Effector memory CD4-positive, alpha-beta T cell (primary cell): ENCODE results near the gene PRR5L.

Experiments used
- DNase-seq, 3 donors: peaks; one replicate each; pipeline ENCODE4 v3.0.0-alpha.2; 2020
- H3K27ac ChIP-seq: 2 replicates; pipeline ENCODE4 v1.7.0; 2013; ENCODE audit warnings: mild to moderate bottlenecking, low read length, moderate library complexity; ENCODE audit not compliant: insufficient read depth, poor library complexity, severe bottlenecking
- H3K27me3 ChIP-seq: replicated peaks from 2 replicates; pipeline ENCODE4 v1.7.0; 2013; ENCODE audit warnings: mild to moderate bottlenecking, low read length; ENCODE audit not compliant: insufficient read depth, control insufficient read depth, poor library complexity, severe bottlenecking
- H3K36me3 ChIP-seq: 2 replicates; pipeline ENCODE4 v1.7.0; 2013; ENCODE audit warnings: mild to moderate bottlenecking, low read length, moderate library complexity; ENCODE audit not compliant: control insufficient read depth, insufficient read depth
- H3K4me1 ChIP-seq: 2 replicates; pipeline ENCODE4 v1.7.0; 2013; ENCODE audit warnings: low read length, mild to moderate bottlenecking; ENCODE audit not compliant: control insufficient read depth, insufficient read depth, poor library complexity, severe bottlenecking
- H3K4me3 ChIP-seq: 2 replicates; pipeline ENCODE4 v1.7.0; 2013; ENCODE audit warnings: low read length, low read depth, mild to moderate bottlenecking; ENCODE audit not compliant: insufficient read depth, poor library complexity, severe bottlenecking
- H3K9me3 ChIP-seq: 2 replicates; pipeline ENCODE4 v1.7.0; 2013; ENCODE audit warnings: mild to moderate bottlenecking, low read length, moderate library complexity; ENCODE audit not compliant: control insufficient read depth

PRR5L gene

DNA sequence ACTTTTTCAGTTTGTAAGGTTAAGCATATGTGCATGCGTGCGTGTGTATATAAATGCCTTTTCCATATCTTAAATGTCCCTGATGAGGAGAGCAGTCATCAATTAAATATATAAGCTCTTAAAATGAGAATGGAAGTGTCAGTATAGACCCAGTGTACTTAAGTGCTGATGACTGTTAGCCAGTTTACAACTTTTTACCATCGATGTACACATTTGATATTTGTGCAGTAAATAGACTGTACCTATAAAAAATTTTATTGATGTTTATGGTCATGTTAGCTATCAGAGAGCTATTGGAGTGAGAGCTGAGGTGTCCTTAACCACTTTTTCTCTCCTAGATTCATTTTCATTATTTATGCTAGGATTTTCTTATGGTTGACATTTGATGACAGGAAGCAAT, 168.6 kb downstream of the PRR5L start:
- Histone ChIP-seq H3K36me3 (no peaks in the 10 kb centered on the region), H3K4me1 (no peaks in the 10 kb centered on the region), H3K27me3 (no peaks in the 10 kb centered on the region), H3K4me3 (no peak overlapping the region), H3K9me3 (no peaks in the 10 kb centered on the region), H3K27ac (no peak overlapping the region)
- DNase-seq, result no peak

DNA sequence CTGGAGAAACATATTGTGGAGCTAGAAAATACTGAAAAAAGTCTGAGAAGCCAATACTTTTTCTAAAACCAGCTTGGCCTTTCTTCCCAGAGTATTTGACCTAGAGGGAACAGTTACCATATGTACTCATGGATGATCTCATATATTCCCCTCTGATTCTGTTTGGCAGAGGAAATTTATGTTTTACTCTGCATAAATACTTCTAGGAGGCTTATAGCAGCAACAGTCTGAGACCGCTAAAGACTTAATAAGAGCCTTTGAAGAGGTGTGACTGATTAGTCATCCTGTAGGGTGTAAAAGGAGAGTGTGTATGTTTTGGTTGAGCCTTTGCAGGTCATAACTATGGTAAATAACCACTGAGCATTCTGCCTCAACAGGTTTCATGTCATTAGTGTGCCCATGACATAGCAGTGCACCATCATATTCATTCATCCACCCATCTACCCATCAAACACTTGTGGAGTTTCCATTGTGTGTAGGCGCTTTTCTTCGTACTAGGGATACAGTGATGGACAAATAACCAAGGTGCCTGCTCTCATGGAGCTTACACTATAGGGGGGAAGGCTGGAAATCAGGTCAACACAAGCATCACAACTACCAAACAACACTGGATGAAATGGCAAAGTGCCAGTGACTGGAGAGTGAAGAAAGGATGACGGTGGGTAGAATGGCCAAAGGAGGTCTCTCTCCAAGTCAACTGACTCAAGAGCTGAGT, 169.5 kb downstream of the PRR5L start:
- no peak for DNase-seq

DNA sequence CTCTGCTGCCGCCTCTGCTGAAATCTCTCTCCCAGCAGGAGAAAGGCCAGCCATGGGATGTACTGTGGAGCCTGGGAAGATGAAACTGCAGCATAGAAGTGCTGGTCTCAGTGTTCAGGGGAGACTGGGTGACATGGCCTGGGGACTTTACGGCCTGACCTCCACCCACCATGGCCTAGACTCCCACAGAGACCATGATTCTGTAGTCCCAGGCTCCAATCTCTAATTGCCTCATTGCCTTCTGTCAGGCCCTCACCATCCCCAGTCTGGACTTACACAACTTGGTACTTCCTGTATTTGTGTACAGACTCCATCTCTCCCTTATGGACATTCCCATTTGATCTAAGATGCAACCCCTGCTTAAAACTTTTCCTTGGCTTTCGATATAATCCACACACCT, 170.9 kb downstream of the PRR5L start:
- Histone ChIP-seq H3K27ac (no peak overlapping the region), H3K27me3 (no peaks in the 10 kb centered on the region), H3K9me3 (no peaks in the 10 kb centered on the region), H3K4me1 (no peaks in the 10 kb centered on the region), H3K4me3 (no peak overlapping the region), H3K36me3 (no peaks in the 10 kb centered on the region)
- DNase-seq, result no peak

More for the DNA sequence above, 169.5 kb downstream of the PRR5L start:
- Histone ChIP-seq H3K27ac (no peak overlapping the region), H3K36me3 (no peaks in the 10 kb centered on the region), H3K27me3 (no peaks in the 10 kb centered on the region), H3K4me3 (no peak overlapping the region), H3K4me1 (no peaks in the 10 kb centered on the region), H3K9me3 (no peaks in the 10 kb centered on the region)

DNA sequence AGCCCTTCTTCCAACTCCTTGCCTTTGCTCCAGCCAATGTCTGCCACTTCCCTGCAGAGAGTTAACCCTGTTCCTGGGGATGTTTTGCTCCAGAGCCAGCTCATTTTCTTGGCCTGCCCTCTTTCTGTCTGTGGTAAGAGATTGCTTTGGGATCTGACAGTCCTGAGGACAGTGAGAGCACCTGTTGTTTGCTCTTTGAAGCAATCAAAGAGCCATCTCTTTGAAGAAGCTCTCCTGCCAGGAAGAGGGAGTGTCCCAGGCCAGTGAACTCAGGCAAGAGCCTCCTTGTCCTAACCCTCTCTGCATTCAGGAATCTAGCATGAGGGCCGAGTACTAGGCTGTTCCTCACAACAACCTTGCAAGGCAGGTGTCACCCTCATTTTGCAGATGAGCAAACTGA, 171.8 kb downstream of the PRR5L start:
- Histone ChIP-seq H3K27ac (no peak overlapping the region), H3K9me3 (no peaks in the 10 kb centered on the region), H3K4me1 (no peaks in the 10 kb centered on the region), H3K4me3 (no peak overlapping the region), H3K36me3 (no peaks in the 10 kb centered on the region), H3K27me3 (no peaks in the 10 kb centered on the region)
- DNase-seq, result no peak

DNA sequence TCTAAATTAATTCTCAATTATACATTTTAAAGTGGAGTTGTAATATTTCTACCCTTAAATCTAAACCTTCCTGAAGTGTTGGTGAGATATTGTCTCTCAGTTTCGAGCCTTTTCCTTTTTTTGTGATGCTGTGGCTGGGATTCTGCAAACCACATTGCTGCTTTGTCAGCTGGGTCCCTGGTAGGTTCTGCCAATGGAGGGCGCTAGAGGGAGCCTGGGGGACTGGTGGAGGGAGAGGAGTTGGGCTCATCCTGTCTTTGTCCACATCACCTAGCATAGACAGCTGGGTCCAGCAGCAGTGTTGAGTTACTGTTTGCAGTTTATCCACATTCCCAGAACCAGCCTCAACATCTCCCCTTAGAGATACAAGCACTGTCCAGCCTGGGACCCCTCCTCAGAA, 173.0 kb downstream of the PRR5L start:
- Histone ChIP-seq H3K9me3 (no peaks in the 10 kb centered on the region), H3K27me3 (no peaks in the 10 kb centered on the region), H3K27ac (no peak overlapping the region), H3K4me3 (no peak overlapping the region), H3K36me3 (no peaks in the 10 kb centered on the region), H3K4me1 (no peaks in the 10 kb centered on the region)
- DNase-seq, result no peak

DNA sequence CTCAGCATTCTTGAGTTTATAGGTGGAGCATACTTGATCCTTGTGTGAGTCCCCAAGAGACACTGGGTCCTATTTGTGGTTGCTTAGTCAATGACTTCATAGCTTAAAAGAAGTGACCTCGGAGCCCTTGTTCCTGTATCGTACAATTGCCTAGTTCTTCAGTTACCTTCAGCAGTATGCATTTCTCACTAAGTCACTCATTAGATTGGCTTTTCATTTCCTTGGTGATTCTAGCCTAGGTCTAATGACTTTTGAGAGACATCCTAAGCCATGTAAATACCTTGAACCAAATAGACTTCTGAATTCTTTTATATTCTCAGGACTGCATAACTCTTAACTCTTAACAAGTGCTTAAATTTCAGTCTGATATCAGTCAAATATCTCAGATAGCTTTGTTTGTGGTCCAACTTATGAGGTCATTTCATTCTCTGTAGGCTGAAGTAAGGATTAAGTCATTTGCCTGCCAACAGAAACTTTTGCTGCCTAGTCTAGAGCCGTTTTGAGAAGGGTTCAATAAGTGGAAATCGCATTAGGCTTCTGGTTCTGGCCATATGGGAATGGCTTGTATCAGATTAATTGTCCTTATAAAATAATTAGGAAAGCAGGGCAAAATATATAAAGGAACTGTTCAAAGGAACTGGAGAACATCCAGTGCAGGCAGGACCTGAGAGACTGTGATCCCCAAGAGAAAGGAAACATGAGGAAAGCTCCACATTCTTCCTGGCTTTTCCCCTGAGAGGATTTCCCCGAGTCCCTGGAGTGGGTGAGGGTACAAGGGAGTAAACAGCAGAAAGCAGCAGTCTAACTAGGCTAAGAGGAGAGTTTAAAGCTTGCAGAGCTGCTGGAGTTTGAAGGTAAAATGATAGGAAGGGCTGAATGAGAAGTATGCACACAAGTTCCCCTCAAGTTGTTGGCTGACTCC, 174.1 kb downstream of the PRR5L start:
- DNase-seq, result no peak
- Histone ChIP-seq H3K4me3 (no peak overlapping the region), H3K9me3 (no peaks in the 10 kb centered on the region), H3K4me1 (no peaks in the 10 kb centered on the region), H3K27ac (no peak overlapping the region), H3K36me3 (no peaks in the 10 kb centered on the region), H3K27me3 (no peaks in the 10 kb centered on the region)

DNA sequence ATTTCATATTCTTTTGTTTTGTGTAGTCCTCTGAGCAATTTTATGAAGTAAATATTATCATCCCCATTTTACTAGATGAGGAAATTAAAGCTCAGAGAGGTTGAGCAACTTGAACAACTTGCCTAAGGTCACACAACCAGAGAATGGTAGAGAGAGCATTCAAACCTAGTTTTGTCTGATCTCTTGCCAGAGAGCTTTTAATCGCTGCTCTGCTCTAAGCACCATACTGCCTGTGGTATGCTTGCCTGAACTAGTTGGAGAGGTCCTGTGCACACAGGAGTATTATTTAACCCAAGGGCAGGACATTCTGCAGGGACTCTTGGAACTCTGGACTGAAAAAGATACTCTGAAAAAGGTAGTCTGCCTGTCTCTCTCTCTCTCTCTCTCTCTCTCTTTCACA, 175.5 kb downstream of the PRR5L start:
- no peaks in the 10 kb centered on the region for H3K4me1 ChIP-seq
- no peaks in the 10 kb centered on the region for H3K27me3 ChIP-seq
- no peak for DNase-seq
- no peak overlapping the region for H3K27ac ChIP-seq
- H3K9me3 ChIP-seq, result no peaks in the 10 kb centered on the region
- no peaks in the 10 kb centered on the region for H3K36me3 ChIP-seq
- no peak overlapping the region for H3K4me3 ChIP-seq

DNA sequence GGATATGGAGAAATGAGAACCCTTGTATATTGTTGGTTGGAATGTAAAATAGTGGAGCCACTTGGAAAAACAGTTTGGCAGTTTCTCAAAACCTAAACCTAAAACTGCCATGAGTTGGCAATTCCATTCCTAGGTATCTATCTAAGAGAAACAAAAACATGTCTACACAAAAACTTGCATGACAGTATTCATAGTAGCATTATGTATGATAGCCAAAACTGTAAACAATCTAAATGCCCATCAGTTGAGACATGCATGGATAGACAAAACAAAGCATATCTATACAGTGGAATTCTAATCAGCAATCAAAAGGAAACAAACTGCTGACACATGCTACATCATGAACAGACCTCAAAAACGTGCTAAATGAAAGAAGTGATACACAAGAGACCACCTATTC, 179.1 kb downstream of the PRR5L start:
- Histone ChIP-seq H3K4me1 (no peaks in the 10 kb centered on the region), H3K4me3 (no peak overlapping the region), H3K9me3 (no peaks in the 10 kb centered on the region), H3K27ac (no peak overlapping the region), H3K36me3 (no peaks in the 10 kb centered on the region), H3K27me3 (no peaks in the 10 kb centered on the region)
- DNase-seq, result no peak

DNA sequence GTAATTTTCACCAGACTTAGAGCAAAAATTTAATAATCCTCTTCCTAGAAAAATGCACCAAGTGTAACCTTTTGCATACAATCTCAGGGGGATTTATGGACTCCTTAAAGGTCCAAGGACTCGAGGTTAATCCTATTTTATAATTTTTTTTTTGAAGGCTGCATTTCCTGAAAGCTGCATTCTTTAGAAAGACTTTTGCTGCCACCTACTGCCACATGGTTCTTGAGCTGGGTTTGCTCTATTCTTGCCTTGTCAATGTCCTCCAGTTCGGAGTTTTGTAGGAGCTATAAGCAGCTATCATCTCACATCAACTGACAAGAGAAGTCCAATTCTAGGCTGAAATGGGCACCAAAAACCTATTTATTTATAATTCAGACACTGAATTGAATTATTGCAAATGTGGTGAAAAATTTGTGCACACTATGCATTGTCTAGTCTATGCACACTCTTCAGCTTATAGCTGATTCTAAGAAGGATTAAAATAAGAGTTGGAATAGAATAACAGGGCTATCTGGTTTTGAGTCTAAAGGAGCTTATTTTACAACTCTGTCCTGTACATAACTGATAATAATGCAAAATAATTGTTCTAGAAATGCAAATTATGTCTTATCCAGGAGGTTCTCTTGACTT, 182.7 kb downstream of the PRR5L start:
- H3K36me3 ChIP-seq, result no peaks in the 10 kb centered on the region
- H3K4me3 ChIP-seq, result no peak overlapping the region
- H3K27ac ChIP-seq, result no peak overlapping the region
- H3K9me3 ChIP-seq, result no peaks in the 10 kb centered on the region
- H3K4me1 ChIP-seq, result no peaks in the 10 kb centered on the region
- peak in 1 of 3 donors; percentile 17 for DNase-seq
- H3K27me3 ChIP-seq, result no peaks in the 10 kb centered on the region

DNA sequence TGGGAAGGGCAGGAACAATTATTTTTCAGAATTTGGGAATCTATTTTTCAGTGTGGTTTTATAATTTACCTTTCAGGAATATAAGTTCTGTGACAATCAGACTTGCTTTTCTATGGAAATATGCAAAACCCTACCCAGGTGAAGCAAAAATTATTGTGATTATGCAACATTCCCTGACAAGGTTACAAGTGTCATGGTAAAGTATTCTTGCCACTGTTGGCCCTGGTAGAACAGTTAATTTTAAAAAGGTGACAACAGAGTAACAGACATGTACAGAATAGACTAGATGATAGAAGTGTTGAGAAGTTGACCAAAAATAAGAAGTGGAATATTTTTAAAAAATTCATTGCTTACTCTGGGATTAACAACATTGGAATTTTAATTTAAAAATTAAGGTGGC, 184.7 kb downstream of the PRR5L start:
- Histone ChIP-seq H3K9me3 (no peaks in the 10 kb centered on the region), H3K27me3 (no peaks in the 10 kb centered on the region), H3K4me3 (no peak overlapping the region), H3K4me1 (no peaks in the 10 kb centered on the region), H3K27ac (no peak overlapping the region), H3K36me3 (peaks cover 7% of the 10 kb centered on the region)
- no peak for DNase-seq
